HG02981 (cell line): ENCODE data around the gene C5orf58.
"Not testable (repeated sequence)": the region's sequence is repeated elsewhere in the genome, so short reads cannot be mapped to it uniquely, and the experiment has no call there.

Experiments used
- ATAC-seq: cut with Tn5 transposase; IDR thresholded peaks from one replicate; pipeline ENCODE4 v1.9.1; 2021; ENCODE audit warnings: mild to moderate bottlenecking, moderate library complexity; ENCODE audit not compliant: unreplicated experiment

C5orf58 gene

DNA sequence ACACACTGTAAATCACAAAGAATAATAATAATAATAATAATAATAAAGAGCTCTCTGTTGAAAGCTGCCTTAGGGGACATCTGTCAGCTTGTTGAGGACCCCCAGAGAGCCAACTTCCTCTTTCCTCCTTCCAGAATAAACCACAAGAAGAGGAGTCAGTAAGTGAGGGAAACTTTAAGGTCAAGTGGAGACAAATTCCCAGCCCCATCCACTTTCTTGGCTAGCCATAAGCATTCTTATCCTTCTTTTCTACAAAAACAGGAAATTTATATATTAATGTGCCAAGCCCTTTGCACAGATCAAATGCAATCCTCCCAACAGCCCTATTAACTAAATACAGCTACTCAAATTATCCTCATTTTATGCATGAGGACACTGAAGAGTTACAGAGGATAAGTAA is 9.4 kb upstream of the C5orf58 start:
- no peak for ATAC-seq

DNA sequence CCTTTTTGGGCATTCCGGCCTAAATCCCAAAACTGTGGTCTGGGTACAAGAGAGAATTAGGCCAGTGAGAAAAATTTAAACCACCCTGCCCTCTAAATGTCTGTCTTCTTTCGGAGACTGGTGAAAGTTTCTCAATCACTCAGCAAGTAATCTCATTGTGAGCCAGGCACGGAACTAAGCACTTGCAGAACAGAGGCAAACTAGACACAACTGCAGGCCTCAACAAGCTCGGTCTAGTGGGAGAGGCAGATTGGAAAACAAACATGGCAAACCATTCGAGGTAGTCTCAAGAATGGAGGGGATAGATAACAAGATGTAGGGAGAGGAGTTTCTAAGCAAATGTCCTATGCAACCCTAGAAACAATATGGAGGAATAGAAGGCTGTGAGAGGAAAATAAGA is 8.9 kb upstream of the C5orf58 start:
- no peak for ATAC-seq

DNA sequence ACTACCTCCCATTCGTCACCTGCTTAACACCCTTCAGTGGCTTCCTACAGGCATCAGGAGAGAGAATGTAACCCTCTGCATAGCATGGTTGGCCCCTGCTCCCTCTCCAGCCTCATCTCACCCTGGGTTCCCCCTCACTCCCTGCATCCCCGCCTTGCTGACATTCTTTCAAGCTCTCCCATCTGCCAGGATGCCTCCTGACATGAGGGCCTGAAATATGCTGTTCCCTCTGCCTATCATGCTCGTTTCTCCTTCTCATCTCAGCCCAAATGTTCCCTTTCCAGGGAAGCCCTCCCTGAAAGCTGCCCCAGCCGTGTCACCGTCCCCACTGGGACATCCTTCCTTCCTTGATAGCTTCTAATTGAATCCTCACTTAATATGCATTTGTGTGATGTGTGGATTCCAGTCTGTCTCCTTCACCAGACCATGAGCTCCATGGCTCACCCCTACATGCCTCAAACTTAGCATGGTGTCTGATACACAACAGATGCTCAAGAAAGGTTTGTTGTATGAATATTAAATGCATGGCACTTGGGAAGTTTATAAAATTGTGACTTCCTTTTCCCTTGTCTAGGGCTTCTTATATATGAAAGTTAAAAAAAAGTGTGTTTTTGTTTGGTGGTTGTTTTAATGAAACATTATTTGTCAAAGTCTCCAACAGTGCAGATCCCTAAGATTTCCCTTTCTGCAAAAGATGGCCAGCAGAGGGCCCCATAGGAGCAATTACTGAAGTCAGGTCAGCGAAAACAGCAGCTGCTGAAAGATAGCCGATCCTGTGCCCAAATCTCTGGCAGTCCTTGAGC is 7.3 kb upstream of the C5orf58 start:
- ATAC-seq, result peak; percentile 57

DNA sequence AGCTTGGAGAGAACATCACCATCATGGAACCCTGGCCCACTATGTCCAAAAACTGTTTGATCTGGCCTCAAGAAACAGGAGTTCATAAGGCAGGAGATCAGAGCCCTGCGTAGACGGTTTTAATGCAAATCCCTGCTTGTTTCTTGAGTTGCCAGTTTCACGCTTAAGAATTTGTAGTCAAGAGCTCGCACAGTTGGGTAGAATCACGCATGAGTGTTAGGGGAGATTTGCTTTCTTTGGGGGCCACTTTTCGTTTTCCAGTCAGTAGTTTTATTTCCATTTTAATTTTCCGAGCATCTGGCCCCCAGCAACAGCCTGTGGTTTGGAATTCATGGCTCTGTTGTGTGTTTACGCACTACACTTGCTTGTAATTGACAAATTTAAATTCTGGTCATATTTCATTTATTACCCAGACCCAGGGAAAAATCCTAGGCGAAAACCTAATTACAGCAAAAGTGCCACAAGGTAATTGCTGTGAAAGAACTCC is 6.6 kb upstream of the C5orf58 start:
- no peak for ATAC-seq

DNA sequence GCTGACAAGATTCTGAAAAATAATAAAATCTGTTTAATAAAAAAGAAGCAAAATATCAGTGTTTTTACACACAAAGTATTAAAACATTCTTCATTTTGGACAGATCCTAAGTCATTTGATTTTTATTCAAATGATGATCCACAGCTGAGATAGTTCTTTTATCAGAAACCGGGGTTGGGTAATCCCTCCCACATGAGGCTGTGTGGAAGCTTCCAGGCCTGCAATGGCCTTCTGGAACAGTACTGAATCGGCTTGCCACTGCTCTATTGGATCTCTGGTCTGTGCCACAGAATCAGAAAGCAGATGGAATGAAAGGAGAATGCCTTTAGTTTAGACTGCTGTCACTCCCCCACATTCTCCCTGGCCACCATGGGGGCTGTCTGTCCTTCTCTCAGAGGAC is 6.1 kb upstream of the C5orf58 start:
- ATAC-seq, result no peak

DNA sequence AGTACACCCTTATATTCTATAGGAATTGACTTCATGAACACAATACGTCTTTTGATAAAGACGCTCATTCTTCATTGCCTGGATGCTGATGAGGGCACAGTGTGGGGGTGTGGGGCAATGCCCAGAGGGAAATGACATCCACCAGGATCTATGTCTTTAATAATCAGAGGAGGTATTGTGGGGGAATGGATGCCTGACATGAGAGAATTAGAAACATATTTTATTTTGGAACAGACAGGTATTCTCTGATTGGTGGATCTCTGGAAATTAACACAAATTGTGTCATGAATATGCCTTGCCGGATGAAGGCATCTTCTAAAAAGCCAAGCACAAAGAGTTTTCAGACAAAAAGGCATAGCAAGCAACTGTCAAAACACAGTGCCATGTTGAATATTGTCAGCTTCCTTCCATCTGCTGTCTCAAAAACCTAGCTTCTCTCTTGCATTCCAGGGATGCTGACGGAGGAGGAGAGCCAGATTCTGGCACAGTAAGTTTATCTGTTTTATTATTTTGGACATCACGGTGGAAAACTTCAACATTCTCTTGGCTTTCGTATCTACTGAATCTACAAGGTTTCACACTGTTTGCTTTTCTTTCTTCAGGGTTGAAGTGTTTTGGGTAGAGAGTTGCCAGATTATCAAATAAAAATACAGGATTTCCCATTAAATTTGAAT is 3.9 kb upstream of the C5orf58 start:
- ATAC-seq, result no peak

DNA sequence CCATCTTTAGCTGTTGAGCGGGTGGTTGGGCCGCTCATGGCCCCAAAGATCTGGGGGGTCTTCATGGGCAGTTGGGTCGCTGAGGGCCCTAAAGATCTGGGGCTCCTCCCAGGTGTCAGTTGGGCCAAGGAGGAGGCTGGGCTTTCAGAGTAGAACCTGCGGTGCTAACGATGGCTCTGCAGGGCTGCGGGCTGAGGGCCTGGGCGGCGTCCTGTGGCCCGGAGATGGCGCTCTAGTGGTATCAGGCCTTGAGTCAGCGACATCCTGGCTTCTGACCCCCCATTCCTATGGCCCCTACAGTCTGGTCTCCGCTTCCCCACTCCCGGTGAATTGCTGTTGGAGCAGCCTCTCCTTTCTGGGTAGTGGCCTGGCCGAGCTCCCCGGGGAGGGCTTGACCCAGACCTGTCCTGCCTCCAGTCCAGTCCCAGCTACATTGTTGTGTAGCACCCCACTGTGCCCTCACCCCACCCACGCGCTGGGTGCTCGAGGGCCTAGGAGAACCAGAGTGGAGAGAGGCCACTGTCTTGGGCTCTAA is 640 bp downstream of the C5orf58 start:
- no peak for ATAC-seq

DNA sequence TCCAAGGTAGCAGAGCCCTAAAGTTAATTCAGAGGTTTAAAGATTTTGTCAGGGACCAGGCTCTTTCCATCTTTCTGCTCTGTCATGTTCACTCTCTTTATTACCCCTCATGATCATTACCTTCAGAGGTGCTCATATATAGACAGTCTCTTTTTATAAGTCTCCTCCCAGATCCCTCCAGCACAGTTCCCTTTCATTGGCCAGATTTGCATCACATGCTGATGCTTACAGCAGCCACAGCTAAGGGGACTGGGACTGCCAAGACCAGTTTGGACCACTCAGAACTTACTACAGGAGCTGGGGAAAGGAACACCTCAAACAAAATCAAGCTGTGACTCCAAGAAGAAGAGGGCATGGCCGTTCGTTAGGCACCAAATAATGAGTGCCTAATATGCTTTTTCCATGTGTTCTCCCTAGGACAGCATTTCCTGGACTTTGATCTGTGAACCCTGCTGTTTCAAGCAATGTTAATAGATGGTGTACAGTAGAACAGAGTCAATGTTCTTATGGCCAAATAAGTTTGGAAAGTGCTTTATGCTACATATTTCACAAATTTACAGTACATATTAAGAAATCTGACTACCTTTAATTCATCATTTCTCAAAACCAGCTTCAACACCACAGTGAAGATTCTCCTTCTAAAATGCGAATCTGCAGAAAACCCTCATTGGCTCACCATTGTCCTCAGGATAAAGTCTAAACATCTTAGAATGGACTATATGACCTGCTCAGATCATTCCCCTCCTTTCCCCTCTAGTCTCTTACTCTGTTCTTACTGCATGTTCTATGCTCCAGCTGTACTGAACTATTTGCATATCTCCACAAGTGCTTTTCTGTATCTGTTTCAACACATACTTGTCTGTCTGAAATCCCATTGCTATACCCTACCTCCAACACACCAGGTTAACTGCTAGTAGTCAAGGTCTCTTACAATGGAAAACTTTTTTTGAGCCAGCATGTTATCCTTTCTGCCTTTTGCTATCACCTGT is 3.4 kb downstream of the C5orf58 start:
- ATAC-seq, result no peak

DNA sequence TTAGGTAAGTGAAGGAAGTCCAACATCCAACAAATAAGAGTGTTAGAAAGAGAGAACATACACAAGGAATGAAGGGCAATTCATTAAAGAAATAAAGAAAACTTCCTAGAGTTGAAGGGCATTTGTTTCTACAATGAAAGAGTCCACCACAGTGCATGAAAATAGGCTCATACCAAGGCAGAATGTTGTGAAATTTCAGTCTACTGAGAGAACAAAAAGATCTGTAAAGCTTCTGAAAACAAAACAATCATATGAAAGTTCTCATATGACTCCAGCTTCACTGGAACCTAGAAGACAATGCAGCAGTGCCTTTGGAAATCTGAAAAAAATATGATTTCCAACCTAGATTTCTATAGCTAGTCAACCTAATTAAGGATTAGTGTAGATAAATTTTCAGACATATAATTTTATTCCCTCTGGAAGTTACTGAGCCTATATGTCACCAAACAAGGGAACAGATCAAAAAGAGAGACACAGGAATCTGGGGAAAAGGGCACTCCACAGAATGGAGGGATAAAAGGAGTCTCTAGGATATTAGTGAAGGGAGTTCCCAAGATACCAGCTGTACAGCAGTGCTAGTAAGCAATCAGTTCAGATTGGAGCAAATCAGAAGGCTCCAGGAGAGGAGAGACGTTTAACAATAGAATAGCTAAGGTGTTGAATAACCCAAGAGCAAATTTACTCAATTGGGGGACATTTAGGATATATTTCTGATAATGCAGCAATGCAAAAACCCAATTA is 5.8 kb downstream of the C5orf58 start:
- ATAC-seq, result no peak

DNA sequence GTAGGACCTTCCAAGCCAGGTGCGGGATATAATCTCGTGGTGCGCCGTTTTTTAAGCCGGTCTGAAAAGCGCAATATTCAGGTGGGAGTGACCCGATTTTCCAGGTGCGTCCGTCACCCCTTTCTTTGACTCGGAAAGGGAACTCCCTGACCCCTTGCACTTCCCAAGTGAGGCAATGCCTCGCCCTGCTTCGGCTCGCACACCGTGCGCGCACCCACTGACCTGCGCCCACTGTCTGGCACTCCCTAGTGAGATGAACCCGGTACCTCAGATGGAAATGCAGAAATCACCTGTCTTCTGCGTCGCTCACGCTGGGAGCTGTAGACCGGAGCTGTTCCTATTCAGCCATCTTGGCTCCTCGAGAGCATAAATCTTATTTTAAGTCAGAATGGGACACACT is 12.7 kb downstream of the C5orf58 start:
- not testable (repeated sequence) for ATAC-seq

DNA sequence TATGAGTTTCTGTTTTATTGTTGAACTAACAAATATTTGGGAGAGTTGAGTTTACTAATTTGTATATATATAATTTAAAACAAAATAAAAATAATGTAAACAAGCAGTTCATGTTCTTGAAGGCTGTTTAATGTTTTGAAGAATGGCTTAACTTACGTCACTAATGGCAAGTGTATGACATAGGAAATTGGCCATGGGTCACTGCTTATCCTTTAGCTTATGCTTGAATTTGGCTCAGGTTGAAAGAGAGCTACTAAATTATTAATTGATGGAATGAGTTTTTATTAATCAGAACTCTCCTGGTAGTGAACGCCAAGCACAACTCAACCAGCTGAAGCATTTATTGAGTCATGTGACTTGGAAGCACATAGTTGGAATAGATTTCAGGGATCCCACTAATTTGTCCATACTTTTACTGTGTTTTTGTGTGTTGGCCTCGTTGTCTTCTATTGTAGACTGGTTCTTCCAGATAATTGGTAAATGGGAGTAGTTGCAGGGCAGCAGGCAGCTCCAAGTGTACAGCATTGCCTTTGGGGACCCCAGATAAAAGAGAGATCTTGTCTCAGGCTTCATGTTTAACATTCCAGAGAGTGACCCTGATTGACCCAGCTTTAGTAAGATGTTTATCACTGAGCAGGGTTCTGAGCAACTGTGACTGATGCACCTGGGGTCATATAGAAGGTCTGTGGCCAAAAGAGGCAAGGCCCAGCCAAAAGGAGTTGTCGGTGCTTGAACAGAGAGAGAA is 13.5 kb downstream of the C5orf58 start:
- ATAC-seq, result no peak

DNA sequence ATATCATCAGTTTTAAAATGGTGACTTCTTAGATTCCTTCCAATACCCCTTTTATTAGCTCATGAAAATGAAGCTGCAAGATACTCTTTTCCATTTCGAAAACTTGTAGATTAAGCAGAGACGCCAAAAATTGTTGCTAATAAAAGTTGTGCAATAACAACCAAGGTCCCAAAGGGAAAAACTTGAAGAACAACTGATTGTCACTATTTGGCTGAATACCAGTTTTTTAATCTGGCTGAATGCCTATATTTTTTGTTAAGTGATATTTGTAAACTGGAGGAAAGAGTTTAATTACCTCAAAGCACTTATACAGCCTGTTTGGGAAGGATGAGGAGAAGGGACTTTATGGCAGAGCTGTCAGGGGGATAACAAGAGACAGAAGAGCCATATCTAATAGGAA is 14.6 kb downstream of the C5orf58 start:
- no peak for ATAC-seq

DNA sequence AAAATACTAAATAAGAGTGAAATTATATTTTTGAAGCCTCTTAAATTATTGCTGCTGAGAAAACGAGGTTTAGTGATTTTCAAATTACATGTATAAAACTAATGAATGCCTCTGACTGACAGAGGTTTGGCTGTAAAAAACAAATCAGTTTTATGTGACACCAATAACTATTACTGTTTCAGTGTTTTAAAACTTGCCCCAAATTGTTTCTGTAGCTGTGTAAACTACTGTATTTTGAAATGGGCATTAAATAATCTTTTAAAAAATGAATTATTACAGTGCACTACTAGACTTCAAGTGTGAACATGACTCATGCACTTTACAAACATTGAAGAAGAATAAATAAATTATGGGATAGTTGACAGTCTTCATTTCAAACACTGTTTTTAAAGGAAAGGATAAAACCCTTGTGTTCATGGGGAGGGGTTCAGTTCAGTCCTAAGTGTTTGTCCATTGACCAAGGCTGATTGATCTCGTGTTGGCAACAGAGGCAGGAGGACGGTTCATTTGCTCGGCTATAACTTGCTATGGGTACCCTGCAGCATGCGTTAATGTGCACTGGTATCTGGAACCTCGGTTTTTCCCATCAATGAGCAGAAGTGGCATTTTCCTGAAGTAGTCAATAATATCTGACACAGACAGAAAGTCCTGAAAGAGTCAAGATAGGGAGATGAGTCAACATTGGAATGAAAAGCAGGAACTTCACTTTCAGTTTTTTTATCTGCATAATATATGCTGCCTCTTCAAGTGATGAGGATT is 15.6 kb downstream of the C5orf58 start:
- ATAC-seq, result no peak

DNA sequence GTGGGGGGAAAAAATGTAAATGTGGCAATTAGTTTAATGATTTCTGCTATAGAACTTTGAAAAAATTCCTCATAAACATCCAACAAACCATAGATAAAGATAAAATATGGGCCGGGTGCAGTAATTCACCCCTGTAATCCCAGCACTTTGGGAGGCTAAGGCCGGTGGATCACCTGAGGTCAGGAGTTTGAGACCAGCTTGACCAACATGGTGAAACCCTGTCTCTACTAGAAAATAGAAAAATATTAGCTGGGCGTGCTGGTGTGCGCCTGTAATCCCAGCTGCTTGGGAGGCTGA is 16.1 kb downstream of the C5orf58 start:
- not testable (repeated sequence) for ATAC-seq

DNA sequence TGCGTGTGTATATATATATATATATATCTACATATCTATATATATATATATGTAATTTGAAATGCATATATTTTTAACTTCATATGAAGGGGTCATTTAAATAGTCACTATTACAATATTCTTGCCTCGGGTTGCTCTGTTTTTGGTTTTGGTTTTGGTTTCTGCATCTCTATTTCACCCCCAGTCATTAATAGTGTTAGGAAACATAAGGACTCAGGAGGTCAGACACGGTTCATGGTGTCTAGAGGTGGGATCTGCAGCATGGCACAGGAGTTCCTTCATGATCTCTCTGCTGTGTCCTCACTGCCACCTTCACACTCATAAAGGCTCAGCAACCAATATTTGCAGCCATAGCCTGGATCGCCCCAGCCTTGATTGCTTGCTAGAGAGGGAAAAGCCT is 16.6 kb downstream of the C5orf58 start:
- no peak for ATAC-seq

DNA sequence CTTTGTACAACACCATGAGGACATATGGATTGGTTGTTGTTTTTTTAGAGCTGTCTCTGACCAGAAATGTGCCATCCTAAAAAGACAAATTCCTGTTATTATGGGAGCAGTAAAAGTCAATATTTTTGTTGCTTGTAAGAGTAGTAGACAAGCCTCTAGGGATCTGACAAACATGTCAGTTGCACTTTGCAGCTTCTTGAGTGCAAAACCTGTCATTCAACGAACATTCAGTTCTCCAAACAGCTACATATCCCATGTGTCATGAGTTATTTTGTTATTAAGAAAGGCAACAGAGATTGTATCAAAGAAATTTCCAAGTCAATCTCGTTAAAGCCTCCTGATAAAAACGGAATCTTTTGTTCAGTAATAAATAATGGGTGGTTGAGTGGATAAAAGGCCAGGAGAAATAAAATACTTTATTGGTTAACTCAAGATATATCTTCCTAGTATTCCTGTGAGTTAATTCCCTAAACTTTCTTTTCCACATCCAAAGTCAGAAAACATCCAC is 18.1 kb downstream of the C5orf58 start:
- ATAC-seq, result no peak

DNA sequence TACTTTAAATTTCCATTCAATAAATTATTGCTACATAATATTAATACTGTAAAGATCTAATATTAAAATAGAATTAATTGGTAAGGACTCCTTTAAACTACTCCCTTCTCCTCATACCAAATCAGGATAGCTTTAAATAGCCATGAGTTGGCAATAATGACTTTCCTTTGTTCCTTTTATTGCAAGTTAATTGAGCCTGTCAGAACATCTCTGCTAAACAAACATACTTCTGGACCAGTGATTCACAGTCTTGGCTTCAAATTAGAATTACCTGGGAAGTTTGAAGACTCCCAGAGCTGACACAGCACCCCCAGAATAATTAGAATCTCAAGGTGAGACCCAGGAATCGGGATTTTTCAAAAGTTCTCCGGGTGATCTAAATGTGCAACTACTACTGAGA is 18.7 kb downstream of the C5orf58 start:
- ATAC-seq, result no peak

DNA sequence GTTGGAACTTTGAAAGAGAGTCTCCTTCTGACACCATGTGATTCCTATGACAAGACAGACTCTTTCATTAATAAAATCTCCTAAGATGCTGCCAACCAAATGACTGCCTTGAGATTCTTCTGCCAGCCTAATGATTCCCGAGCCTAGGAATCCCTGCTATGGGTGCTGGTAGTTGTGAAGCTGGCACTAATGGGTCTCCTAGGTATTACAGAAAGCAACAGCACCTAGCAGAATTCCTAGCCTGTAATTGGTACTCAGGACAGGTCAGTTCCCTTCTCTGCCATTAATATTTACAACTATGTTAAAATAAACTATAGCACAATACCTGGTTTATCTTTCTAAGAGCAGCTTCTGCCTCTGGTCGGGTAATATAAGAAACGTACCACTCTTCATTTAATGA is 19.3 kb downstream of the C5orf58 start:
- no peak for ATAC-seq
